Left renal cortex interstitium (tissue), 4 donors: ENCODE measurements around the gene MCTP1. TPM values are rescaled to one million over a fixed set of nuclear protein-coding genes. Genes with fewer than 3 reads are reported as not detected.
A peak's percentile ranks its signal among the peaks of the same experiment; 100 is the strongest.

Source experiments
- DNase-seq, 4 donors: peaks; one replicate each; pipeline ENCODE4 v3.0.0-alpha.2; 2013; ENCODE audit warnings: low read depth in 4 of 4, low spot score in 2 of 4, missing footprints in 1 of 4
- polyA plus RNA-seq, 4 donors: library from polyadenylated mRNA; unstranded; fragments of 120-200 nt; gene quantifications; one replicate each; pipeline ENCODE4 v1.2.1, GENCODE V29; 2013; ENCODE audit not compliant: insufficient read length in 4 of 4

MCTP1 gene
- polyA plus RNA-seq, 4 donors: 3.8 to 6.8 (median 5.1) TPM

- no peak for DNase-seq
Observed at GRCh38 chr5:94784536-94785505, 500.1 kb downstream of the MCTP1 start.

GRCh38 chr5:94782383-94782782 is 502.5 kb downstream of the MCTP1 start:
- no peak for DNase-seq

GRCh38 chr5:94779684-94780083 is 505.2 kb downstream of the MCTP1 start:
- DNase-seq: no peak

- no peak for DNase-seq
Observed at GRCh38 chr5:94778732-94779131, 506.2 kb downstream of the MCTP1 start.

GRCh38 chr5:94778299-94778698 is 506.6 kb downstream of the MCTP1 start:
- DNase-seq: no peak

- no peak for DNase-seq
Observed at GRCh38 chr5:94777056-94777880, 507.6 kb downstream of the MCTP1 start.

- no peak for DNase-seq
Observed at GRCh38 chr5:94776167-94776566, 508.7 kb downstream of the MCTP1 start.

- DNase-seq: no peak
Observed at GRCh38 chr5:94775088-94775487, 509.8 kb downstream of the MCTP1 start.

- no peak for DNase-seq
Observed at GRCh38 chr5:94771742-94772141, 513.2 kb downstream of the MCTP1 start.

GRCh38 chr5:94769996-94770395 is 514.9 kb downstream of the MCTP1 start:
- DNase-seq: no peak

GRCh38 chr5:94761786-94762185 is 523.1 kb downstream of the MCTP1 start:
- no peak for DNase-seq

GRCh38 chr5:94761055-94761454 is 523.8 kb downstream of the MCTP1 start:
- no peak for DNase-seq

GRCh38 chr5:94759961-94760360 is 524.9 kb downstream of the MCTP1 start:
- DNase-seq: no peak

GRCh38 chr5:94759022-94759421 is 525.9 kb downstream of the MCTP1 start:
- no peak for DNase-seq

- no peak for DNase-seq
Observed at GRCh38 chr5:94754824-94755223, 530.1 kb downstream of the MCTP1 start.

GRCh38 chr5:94751460-94751859 is 533.4 kb downstream of the MCTP1 start:
- DNase-seq: peak in 2 of 4 donors; percentile 7 to 10

GRCh38 chr5:94750681-94751080 is 534.2 kb downstream of the MCTP1 start:
- DNase-seq: no peak

GRCh38 chr5:94749042-94749441 is 535.9 kb downstream of the MCTP1 start:
- DNase-seq: no peak

GRCh38 chr5:94748212-94748611 is 536.7 kb downstream of the MCTP1 start:
- no peak for DNase-seq

- DNase-seq: no peak
Observed at GRCh38 chr5:94747371-94747770, 537.5 kb downstream of the MCTP1 start.

- DNase-seq: no peak
Observed at GRCh38 chr5:94746731-94747124, 538.2 kb downstream of the MCTP1 start.
